OCI-LY3 (cell line): Measurements from ENCODE around the gene COQ8B.
"Not testable (repeated sequence)": the region's sequence is repeated elsewhere in the genome, so short reads cannot be mapped to it uniquely, and the experiment has no call there.

ENCODE experiments used
- H2AFZ ChIP-seq: fragments of 200-600, 300-600 bp; shearing (Covaris generic); 2 replicates; pipeline ENCODE4 v1.6.0; 2014; ENCODE audit warnings: antibody characterized with exemption, low read depth, low read length
- H3K27ac ChIP-seq: fragments of 200-600, 300-600 bp; sonication (generic); 2 replicates; pipeline ENCODE4 v1.5.1; 2014; ENCODE audit warnings: mild to moderate bottlenecking, low read length, moderate library complexity, mixed read lengths
- H3K27me3 ChIP-seq: fragments of 200-600, 300-600 bp; sonication (generic); 2 replicates; pipeline ENCODE4 v1.6.1; 2014; ENCODE audit warnings: low read depth, low read length, mixed read lengths
- H3K36me3 ChIP-seq: fragments of 200-600, 300-600 bp; sonication (generic); replicated peaks from 2 replicates; pipeline ENCODE3; 2014; ENCODE audit warnings: low read depth, low read length, mixed read lengths
- H3K4me1 ChIP-seq: fragments of 300-600, 200-600 bp; sonication (generic); 2 replicates; pipeline ENCODE4 v1.6.1; 2014; ENCODE audit warnings: low read length, mixed read lengths
- H3K4me2 ChIP-seq: fragments of 200-600, 300-600 bp; sonication (generic); 2 replicates; pipeline ENCODE4 v1.6.1; 2014; ENCODE audit warnings: low read length, mixed read lengths
- H3K4me3 ChIP-seq: fragments of 300-600, 200-600 bp; sonication (generic); 2 replicates; pipeline ENCODE4 v1.5.1; 2014; ENCODE audit warnings: antibody characterized with exemption, mild to moderate bottlenecking, low read length, moderate library complexity
- H3K79me2 ChIP-seq: fragments of 300-600, 200-600 bp; shearing (Covaris generic); 2 replicates; pipeline ENCODE4 v1.6.1; 2014; ENCODE audit warnings: mild to moderate bottlenecking, low read length, mixed read lengths
- H3K9ac ChIP-seq: fragments of 300-600, 200-600 bp; shearing (Covaris generic); 2 replicates; pipeline ENCODE4 v1.6.0; 2014; ENCODE audit warnings: mild to moderate bottlenecking, low read length, moderate library complexity
- H3K9me3 ChIP-seq: fragments of 200-600, 300-600 bp; shearing (Covaris generic); 2 replicates; pipeline ENCODE4 v1.6.1; 2014; ENCODE audit warnings: low read length, mixed read lengths; ENCODE audit not compliant: insufficient read depth
- H4K20me1 ChIP-seq: fragments of 200-600, 300-600 bp; sonication (generic); 2 replicates; pipeline ENCODE4 v1.6.1; 2016; ENCODE audit warnings: low read length, mixed read lengths; ENCODE audit not compliant: insufficient read depth
- EZH2phosphoT487 ChIP-seq: fragments of 200-600 bp; shearing (Covaris generic); IDR thresholded peaks from 2 replicates; pipeline ENCODE4 v1.6.1; 2018; ENCODE audit warnings: antibody characterized with exemption, mixed run types, low read depth
- TF ChIP-seq, protein P1 (sequence below): fragments of 200-600, 300-600 bp; sonication (generic); IDR thresholded peaks from 2 replicates; pipeline ENCODE4 v1.5.1; 2014; ENCODE audit warnings: antibody characterized with exemption, low read length, low read depth

The COQ8B gene

DNA sequence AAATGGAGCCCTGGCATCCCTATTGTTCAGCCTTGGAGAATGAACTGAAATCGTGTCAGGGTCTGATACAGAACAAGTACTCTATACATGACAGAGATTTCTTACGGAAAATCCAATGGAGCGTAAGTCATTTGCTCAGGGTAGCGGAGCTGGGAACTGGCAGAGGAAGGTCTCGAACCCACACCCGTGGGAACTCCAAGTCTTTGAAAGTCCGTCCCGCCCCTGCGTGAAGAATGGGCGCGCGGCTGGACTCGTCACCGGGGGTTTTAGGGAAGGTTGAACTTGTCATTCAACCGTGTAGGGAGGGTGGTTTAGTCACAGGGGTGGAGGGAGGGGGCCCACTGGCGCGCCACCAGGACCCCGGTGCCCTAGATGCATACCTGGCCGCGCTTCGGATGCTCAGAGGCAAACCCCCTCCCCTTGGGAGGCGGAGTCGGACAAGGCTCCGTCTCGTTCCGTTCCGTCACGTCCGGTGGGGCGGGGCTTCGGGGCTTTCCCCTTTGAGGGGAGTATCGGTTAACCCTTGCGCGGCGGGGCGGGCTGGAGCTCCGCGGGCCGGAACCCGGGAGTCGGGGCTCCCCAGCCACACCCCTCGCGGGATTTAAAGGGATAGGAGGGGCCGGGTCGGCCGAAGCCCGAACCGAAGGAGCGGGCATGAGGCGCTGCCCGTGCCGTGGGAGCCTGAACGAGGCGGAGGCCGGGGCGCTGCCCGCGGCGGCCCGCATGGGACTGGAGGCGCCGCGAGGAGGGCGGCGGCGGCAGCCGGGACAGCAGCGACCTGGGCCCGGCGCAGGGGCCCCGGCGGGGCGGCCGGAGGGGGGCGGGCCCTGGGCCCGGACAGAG lies at the start of gene COQ8B, which contains the start of gene ITPKC:
Gene COQ8B (minus strand): TSS at position 405 of the 843 bp plus-strand sequence. CDS start 2,254 bp downstream, outside the sequence.
Gene ITPKC (plus strand): TSS at position 631 of the 843 bp plus-strand sequence. CDS start 24 bp downstream, at position 655.
- peak within 1 kb of the TSS; percentile 69 for H3K27ac ChIP-seq
- H3K36me3 ChIP-seq: peaks cover 13% of the 10 kb centered on the region
- H4K20me1 ChIP-seq: no peaks in the 10 kb centered on the region
- peak within 1 kb of the TSS; percentile 90 for H3K9ac ChIP-seq
- H2AFZ ChIP-seq: peak within 1 kb of the TSS; percentile 44; the same call in 1 of the 2 replicates
- H3K4me1 ChIP-seq: peaks cover 36% of the 10 kb centered on the region
- no peak for TF ChIP-seq EZH2phosphoT487
- TF ChIP-seq, protein P1, sequence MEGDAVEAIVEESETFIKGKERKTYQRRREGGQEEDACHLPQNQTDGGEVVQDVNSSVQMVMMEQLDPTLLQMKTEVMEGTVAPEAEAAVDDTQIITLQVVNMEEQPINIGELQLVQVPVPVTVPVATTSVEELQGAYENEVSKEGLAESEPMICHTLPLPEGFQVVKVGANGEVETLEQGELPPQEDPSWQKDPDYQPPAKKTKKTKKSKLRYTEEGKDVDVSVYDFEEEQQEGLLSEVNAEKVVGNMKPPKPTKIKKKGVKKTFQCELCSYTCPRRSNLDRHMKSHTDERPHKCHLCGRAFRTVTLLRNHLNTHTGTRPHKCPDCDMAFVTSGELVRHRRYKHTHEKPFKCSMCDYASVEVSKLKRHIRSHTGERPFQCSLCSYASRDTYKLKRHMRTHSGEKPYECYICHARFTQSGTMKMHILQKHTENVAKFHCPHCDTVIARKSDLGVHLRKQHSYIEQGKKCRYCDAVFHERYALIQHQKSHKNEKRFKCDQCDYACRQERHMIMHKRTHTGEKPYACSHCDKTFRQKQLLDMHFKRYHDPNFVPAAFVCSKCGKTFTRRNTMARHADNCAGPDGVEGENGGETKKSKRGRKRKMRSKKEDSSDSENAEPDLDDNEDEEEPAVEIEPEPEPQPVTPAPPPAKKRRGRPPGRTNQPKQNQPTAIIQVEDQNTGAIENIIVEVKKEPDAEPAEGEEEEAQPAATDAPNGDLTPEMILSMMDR: no peak
- H3K4me2 ChIP-seq: peak within 1 kb of the TSS; percentile 100
- peak within 1 kb of the TSS; percentile 79 for H3K4me3 ChIP-seq
- no peaks in the 10 kb centered on the region for H3K27me3 ChIP-seq
- peaks cover 53% of the 10 kb centered on the region for H3K79me2 ChIP-seq
- H3K9me3 ChIP-seq: no peaks in the 10 kb centered on the region

DNA sequence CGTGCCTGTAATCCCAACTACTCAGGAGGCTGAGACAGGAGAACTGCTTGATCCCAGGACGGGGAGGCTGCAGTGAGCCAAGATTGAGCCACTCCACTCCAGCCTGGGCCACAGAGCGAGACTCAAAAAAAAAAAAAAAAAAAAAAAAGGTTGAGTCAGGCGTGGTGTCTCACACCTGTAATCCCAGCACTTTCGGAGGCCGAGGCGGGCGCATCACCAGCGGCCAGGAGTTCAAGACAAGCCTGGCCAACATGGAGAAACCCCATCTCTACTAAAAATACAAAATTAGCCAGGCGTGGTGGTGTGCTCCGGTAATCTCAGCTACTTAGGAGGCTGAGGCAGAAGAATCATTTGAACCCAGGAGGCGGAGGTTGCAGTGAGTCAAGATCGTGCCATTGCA lies 49.7 kb upstream of the COQ8B start:
- not testable (repeated sequence) for H3K4me2 ChIP-seq, H3K27me3 ChIP-seq, H3K4me3 ChIP-seq, H3K4me1 ChIP-seq, H2AFZ ChIP-seq, H3K9me3 ChIP-seq, H3K9ac ChIP-seq, H3K27ac ChIP-seq
- peaks cover 58% of the 10 kb centered on the region for H3K36me3 ChIP-seq
- peaks cover 38% of the 10 kb centered on the region for H4K20me1 ChIP-seq
- H3K79me2 ChIP-seq: peaks cover 23% of the 10 kb centered on the region; the same call in 1 of the 2 replicates

- H3K9me3 ChIP-seq: no peaks in the 10 kb centered on the region
- H3K4me3 ChIP-seq: no peak overlapping the region
- H3K79me2 ChIP-seq: peaks cover 43% of the 10 kb centered on the region
- no peak overlapping the region for H2AFZ ChIP-seq
- H3K36me3 ChIP-seq: peaks cover 73% of the 10 kb centered on the region
- TF ChIP-seq, protein P1: no peak
- TF ChIP-seq EZH2phosphoT487: no peak
- H3K9ac ChIP-seq: no peak overlapping the region
- no peak overlapping the region for H3K4me2 ChIP-seq
- no peak overlapping the region for H3K27ac ChIP-seq
- H3K27me3 ChIP-seq: no peaks in the 10 kb centered on the region
- peaks cover 52% of the 10 kb centered on the region for H4K20me1 ChIP-seq
- 0 out of 2 replicates have a peak, but pooled peaks cover 4% of the 10 kb centered on the region for H3K4me1 ChIP-seq
Measured at GRCh38 chr19:40763963-40764362, 47.3 kb upstream of the COQ8B start.

GRCh38 chr19:40763526-40763925 lies 46.8 kb upstream of the COQ8B start:
- H3K27ac ChIP-seq: no peak overlapping the region
- peaks cover 53% of the 10 kb centered on the region for H4K20me1 ChIP-seq
- no peak overlapping the region for H3K4me3 ChIP-seq
- no peak overlapping the region for H2AFZ ChIP-seq
- TF ChIP-seq, protein P1: no peak
- TF ChIP-seq EZH2phosphoT487: no peak
- H3K4me1 ChIP-seq: 0 out of 2 replicates have a peak, but pooled peaks cover 4% of the 10 kb centered on the region
- peaks cover 70% of the 10 kb centered on the region for H3K36me3 ChIP-seq
- no peak overlapping the region for H3K4me2 ChIP-seq
- H3K9me3 ChIP-seq: no peaks in the 10 kb centered on the region
- peaks cover 44% of the 10 kb centered on the region for H3K79me2 ChIP-seq
- no peaks in the 10 kb centered on the region for H3K27me3 ChIP-seq
- H3K9ac ChIP-seq: no peak overlapping the region
